Measurements from ENCODE around the gene DNAJC28.
A peak's percentile ranks its signal among the peaks of the same experiment; 100 is the strongest.
"Not testable (repeated sequence)": the region's sequence is repeated elsewhere in the genome, so short reads cannot be mapped to it uniquely, and the experiment has no call there.

DNAJC28 gene

GRCh38 chr21:33480481-33481103 is 10.9 kb downstream of the DNAJC28 start:
- no peak for DNase-seq

GRCh38 chr21:33479679-33480480 is 11.6 kb downstream of the DNAJC28 start, which contains the start of gene TMEM50B:
TSS of gene TMEM50B (minus strand) at chr21:33479974. CDS start at chr21:33468885, 11,089 bp downstream.
- peak; percentile 95 for DNase-seq

GRCh38 chr21:33478935-33479678 is 12.4 kb downstream of the DNAJC28 start:
- DNase-seq = peak; percentile 45

- no peak for DNase-seq
These were observed 13.3 kb downstream of the DNAJC28 start for GRCh38 chr21:33478182-33478581.

- DNase-seq = no peak
These were observed 14.4 kb downstream of the DNAJC28 start for GRCh38 chr21:33477066-33477465.

GRCh38 chr21:33473344-33473743 is 18.2 kb downstream of the DNAJC28 start:
- DNase-seq = no peak

- no peak for DNase-seq
These were observed 20.8 kb downstream of the DNAJC28 start for GRCh38 chr21:33470701-33471100.

GRCh38 chr21:33469183-33469582 is 22.3 kb downstream of the DNAJC28 start:
- DNase-seq = not testable (repeated sequence)

- DNase-seq = no peak
These were observed 29.8 kb downstream of the DNAJC28 start for GRCh38 chr21:33461538-33462250.

GRCh38 chr21:33458861-33459260 is 32.7 kb downstream of the DNAJC28 start:
- DNase-seq = no peak

GRCh38 chr21:33455686-33456446 is 35.6 kb downstream of the DNAJC28 start:
- DNase-seq = no peak

- DNase-seq = no peak
These were observed 39.2 kb downstream of the DNAJC28 start for GRCh38 chr21:33452362-33452761.

- no peak for DNase-seq
These were observed 39.9 kb downstream of the DNAJC28 start for GRCh38 chr21:33451634-33452071.

GRCh38 chr21:33449616-33450015 is 41.9 kb downstream of the DNAJC28 start:
- DNase-seq = no peak

- DNase-seq = not testable (repeated sequence)
These were observed 44.9 kb downstream of the DNAJC28 start for GRCh38 chr21:33446620-33447019.

- DNase-seq = no peak
These were observed 47.0 kb downstream of the DNAJC28 start for GRCh38 chr21:33444499-33444898.

- no peak for DNase-seq
These were observed 48.3 kb downstream of the DNAJC28 start for GRCh38 chr21:33443194-33443593.

GRCh38 chr21:33441489-33442477 is 49.7 kb downstream of the DNAJC28 start:
- no peak for DNase-seq

Measured in hematopoietic multipotent progenitor cell treated with erythropoietin and hydrocortisone succinate and interleukin-3 and kit ligand, for 8 days (in vitro differentiated cells).